ENCODE measurements around the gene TRIM45.

The TRIM45 gene

DNA sequence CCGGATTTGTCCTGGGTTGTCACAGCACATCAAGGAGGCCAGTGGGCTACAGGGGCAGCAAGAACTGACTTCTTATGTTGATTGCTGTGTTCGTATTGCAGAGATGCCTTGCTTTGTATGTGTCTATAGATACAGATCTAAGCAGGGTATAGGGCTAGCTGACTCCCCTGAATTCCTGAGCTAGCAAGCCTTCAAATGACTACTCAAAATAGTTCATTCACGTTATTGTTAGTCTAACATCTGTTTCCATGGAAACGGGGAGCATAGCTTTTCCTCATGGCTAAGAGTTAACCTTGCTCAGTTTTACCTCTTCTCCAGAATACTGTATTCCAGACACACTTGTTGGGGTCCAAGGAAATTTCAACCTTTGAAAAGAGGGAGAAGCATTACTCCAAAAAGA is 24.1 kb downstream of the TRIM45 start:
- no peak for DNase-seq

DNA sequence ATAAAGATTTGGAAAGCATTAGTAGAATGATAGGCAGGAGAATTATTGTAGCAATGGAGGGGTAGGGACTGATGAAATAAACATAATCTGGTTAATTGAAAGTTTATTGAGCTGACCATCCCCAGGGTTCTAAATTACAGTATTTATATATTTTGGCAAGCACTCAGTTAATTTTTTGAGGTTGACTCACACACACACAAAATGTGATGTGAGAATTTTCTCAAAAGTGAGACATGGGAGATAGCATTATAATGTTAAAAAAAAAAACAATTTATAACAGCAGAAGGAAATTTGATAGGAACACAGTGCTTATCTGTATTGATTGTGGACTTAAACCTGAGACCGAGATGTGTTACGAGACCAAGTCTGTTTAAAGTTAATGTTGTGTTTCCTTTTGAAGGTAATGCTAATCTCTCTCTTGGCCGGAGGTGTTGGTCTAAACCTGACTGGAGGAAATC is 24.6 kb downstream of the TRIM45 start:
- no peak for DNase-seq

DNA sequence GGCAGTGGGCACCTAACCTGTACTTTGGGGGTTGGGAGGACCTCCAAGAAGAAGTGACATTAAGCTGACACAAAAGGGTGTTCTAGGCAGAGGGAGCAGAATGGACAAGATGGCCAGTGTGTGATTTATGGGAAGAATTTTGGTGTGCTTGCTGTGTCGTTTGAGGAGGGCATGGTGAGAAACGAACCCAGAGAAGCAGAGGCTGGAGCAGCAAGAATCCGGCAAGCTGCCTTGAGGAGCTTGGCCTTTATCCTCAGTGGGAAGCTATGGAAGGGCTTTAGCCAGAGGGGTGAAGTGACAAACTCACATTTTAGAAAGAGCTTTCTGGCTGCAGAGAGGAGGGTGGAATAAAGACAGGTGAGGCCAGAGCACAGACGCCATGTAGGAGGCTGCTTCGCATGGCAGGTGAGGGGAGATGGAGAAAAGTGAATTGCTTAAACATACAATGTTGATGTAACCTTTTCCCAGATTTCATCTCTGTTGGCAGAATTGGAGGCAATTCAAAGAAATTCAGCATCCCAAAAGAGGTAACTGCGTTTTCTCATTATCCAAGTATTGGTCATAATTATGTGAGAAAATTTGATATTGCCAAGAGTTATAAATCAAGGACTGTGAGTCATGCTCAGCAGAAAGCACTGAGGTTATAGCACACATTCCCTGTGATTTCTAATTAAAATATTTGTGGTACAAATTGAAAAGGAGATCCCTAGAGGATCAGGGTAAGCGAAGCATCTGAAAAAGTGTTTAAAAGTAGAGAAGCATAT is 26.5 kb downstream of the TRIM45 start:
- no peak for DNase-seq

DNA sequence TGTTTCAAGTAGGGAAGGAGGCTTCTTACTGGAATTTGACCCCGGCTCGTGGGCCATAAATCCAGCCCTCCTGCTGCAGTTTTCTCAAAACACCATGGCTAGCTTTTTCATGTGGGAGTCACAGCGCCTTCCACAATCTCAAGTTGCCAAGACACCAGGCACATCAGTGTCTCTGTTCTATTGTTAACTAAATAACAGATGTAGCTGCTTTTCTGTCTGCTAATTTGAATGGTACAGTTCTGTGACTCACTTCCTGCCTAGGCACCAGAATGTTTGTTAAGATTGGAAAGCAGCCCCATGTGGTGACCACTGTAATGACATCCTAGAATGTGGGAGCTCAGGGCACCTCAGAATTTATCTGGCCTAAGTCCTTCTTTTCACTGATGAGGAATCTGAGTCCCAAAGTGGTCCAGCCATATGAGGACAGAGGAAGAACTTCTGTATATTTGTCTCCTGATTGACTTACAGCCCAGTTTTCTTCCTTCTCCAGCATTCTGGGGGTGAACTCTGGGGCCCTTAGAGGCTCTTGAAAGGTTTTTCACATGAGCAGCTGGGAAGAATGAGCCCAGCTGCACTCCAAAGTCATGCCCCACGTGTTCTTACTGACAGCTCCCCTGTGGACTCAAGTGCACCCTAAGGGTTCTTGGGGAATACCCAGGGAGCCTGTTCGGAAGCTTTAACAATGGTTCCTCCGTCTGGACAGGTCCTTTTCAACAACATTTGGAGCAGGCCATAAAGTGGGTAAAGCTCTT is 27.5 kb downstream of the TRIM45 start:
- no peak for DNase-seq

DNA sequence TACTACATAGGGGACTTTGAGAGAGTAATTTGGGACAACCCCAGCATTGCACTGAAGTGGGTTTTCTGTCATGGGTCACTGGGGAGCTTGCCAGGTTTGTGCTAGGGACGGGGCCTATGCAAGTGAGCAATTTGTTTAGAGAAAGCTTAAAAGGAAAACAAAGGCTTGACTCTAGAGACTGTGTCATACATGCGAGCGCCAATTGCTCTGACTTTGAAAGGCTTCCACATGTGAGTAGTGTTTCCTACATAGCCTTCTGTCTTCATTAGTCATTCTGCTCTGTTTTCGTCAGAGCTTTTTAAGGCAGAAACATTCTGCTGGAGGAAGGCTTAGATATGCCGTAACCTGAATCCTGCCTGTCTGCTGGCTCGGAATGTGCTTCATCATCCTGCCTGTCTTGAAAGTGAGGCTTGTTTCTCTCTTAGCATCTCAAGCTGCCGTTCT is 28.4 kb downstream of the TRIM45 start:
- peak; percentile 41 for DNase-seq

DNA sequence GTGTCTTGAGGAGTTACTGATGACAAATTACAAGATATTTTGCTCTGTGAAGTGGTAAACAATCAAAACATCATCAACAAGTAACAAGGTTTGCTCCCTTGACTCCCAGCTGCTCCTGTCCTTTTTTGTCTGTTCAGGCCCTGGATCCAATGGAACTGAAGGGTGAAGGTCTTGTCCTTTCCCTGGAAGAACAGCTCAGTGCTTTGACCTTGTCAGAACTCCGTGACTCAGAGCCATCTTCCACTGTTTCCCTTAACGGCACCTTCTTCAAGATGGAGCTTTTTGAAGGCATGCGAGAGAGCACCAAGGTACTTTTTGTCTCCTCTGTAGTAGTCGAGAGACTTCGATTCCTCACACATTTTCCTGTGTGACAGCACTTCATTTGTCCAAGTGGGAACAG is 29.0 kb downstream of the TRIM45 start:
- no peak for DNase-seq

DNA sequence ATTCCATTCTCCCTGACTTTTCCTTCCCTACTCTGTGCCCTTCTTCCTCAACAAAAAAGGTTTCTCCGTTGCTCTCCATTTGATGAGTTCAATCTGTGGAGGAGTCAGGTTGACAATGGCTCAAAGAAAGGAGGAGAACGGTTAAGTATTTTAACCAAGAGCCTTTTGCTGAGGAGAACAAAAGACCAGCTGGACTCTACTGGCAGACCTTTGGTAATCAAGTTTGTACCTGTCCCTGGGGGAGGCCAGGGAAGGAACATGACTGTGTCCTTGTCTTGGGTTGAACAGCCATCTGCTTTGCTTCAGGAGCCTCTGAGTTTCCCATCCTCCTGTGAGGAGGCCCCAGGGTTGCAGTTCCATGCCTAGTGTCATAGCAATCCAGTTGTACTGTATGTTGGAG is 31.6 kb downstream of the TRIM45 start:
- DNase-seq = no peak

DNA sequence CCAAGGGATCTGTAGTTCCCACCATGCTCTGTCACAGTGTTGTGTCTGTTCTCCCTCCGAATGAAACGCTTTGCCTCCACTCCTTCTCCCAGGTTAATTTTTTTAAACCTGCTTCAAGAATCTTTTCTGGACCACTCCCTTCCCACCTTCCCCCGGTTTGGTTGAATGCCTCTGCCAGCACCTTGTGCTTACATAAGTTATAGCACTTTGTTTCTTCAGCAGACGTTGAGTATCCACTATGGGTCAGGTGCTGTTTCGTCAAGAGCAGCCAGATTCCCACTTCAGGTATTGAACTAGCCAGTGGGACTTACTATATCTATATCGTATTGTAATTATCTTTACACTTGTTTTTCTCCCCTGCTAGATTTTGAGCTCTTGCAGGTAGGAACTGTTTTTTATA is 33.9 kb downstream of the TRIM45 start:
- DNase-seq = no peak

DNA sequence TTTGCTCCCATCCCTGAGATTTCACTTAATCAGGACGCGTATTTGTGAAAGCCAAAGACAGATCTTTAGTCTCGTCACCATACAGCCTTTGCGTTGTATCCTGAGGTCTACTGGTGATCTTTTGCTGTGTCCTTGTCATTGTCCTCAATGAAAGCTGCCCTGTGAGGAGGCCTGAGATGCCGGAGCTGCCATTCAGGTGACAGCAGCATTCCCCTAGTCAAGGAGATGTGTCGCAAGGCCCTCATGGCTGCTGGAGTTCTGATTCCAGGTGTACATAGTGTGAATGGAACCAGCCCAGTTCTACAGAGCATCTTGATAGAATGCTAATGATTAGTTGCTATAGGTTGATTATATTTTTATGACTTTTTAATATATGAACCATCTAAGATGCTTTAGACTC is 37.3 kb downstream of the TRIM45 start:
- DNase-seq = no peak

DNA sequence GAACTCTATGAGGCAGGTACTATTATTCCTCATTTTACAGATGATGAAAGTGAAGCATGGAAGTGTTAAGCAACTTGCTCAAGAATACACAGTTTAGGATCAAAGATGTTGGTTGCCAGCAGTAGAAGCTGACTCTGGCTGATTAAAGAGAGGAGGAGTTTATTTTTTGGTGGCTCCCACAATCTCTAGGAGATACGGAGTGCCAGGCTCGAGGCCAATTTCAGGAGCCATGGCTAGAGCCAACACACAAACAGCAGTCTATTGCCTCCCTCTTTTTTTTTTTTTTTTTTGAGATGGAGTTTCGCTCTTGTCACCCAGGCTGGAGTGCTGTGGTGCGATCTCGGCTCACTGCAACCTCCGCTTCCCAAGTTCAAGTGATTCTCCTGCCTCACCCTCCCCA is 41.8 kb downstream of the TRIM45 start:
- no peak for DNase-seq

DNA sequence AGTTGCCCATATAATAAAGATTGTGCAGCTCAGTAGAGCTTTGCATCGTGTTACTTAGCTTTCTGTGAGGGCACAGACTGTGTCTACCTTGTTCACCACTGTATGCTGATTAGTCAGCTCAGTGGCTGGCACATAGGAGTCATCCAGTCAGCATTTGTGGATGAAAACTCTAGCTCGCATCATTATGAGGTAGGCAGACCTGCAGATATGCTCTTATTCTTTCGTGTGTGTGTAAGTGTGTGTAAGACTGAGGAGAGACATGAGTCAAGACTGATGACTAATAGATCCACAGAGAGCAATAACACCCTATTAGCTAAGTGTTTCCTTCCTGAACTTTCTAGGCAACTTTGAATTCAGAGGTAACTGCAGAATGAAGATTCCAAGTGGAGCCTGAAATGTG is 44.3 kb downstream of the TRIM45 start:
- no peak for DNase-seq

DNA sequence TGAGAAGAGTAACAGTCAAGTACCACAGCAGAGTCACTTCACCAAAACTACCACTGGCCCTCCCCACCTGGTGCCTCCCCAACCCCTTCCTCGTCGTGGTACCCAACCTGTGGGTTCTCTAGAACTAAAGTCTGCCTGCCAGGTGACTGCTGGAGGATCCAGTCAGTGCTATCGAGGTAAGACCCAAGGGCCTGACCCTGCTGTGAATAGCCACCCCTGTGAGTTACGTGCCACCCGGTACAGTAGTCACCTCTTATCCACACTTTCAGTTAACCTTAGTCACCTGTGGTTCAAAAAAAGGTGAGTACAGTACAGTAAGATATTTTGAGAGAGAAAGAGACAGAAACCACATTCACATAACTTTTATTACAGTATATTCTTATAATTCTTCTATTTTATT is 44.9 kb downstream of the TRIM45 start:
- DNase-seq = no peak

DNA sequence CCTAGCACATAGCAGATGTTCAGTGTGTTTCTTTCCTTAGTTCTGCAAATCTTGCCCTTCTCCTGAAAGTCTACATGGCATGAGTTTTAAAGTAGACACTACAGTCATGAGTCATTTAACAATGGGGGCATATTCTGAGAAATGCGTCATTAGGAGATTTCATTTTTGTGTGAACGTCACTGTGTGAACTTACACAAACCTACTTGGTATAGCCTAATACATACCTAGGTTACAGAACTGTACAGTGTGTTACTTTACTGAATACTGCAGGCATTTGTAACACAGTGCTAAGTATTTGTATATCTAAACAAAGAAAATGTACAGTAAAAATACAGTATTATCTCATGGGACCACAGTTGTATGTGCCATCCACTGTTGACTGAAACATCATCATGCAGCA is 51.4 kb downstream of the TRIM45 start:
- no peak for DNase-seq

DNA sequence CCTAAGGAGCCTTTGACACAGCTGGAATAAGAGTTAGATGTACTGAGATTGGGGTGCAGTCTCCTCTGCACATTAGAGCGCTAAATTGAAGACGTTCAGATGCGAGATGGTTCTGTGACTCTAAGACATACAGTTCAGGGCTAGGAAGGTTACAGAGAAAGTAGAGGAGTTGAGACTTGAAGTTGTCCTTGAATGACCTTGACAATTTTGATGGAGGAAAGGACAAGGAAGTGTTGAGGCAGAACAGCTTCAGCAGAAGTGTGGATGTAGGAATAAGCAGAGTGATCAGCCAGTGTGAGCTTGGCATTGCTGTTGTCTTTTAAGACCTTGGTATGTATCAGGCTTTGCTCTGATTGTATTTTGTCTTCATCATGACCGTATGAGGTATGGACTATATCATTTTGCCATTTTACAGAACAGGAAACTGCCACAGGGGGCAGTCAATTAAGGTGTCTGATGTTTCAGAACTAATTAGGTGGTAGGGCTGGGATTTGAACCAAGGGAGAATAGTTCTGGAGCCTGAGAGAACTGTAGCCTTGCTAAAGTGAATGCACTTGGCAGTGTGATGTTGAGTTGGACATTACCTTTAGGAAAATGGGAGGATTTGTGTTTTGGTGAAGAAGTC is 52.2 kb downstream of the TRIM45 start:
- no peak for DNase-seq

DNA sequence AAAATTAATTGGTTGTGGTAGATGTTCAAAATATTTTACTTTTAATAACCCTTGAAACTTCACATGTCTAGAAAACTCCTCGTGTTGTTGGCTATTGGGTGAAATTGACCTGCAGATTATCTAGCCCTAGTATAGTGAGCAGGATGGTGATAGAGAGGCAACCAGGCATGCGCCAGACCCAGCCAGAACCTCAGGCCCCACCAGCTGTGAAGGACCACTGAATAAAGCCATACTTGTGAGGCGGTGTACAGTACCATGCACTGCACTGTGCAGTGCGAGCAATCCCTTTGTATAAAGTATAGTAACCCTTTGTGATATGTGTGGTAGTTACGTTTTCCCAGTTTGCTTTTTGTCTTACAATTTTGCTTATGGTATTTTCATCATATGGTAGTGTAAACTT is 53.0 kb downstream of the TRIM45 start:
- no peak for DNase-seq

DNA sequence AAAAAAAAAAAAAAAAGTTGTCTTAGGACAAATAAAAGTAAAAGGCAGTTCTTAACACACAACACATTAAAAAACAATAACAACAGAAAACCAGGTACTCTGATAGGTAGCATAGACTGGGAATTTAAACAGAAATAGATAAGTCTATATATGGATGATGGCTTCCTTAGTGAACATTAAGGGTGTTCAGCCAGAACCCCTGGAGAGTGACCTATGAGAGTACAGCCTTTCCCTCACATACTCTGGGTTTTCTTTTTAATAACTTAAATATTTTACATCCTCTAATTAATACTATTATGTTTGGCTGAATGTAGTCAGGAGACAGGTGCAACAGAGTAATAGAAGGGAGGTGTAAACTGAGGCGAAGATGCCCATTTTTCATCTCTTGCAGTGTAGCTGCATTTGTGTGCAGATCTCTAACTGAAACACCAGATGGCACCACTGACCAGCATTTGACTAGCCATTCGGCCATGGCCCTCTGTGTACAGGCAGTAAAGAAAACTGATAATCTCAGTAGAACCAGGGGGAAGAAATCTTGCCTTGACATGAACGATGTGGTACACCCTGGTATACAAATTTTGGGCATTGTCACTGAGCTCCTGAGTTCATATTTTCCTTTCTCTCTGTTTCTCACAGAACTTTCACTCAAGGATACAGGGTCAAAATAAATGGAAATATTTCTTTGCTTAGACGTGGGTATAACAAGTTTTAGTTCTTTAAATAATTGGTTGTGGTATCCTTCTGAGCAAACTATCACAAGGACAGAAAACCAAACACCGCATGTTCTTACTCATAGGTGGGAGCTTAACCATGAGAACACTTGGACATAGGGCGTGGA is 53.8 kb downstream of the TRIM45 start:
- peak; percentile 49 for DNase-seq

DNA sequence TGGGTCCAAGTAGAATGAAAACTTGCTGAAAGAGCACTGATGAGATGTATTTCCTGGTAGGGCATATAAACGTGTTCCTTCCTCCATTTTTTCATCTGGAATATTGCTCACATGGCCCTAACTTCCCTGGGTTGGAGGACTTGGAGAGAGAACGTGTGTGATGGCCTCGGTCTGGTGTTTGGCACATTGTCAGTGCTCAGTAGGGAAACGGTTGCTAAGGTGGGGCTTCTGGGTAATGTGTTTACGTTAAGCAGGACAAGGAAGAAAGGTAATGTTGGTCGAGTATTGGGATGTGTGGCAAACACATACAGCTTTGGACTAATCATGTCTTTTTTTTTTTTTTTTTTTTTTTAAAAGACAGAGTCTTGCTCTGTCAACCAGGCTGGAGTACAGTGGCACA is 55.2 kb downstream of the TRIM45 start:
- DNase-seq = no peak

DNA sequence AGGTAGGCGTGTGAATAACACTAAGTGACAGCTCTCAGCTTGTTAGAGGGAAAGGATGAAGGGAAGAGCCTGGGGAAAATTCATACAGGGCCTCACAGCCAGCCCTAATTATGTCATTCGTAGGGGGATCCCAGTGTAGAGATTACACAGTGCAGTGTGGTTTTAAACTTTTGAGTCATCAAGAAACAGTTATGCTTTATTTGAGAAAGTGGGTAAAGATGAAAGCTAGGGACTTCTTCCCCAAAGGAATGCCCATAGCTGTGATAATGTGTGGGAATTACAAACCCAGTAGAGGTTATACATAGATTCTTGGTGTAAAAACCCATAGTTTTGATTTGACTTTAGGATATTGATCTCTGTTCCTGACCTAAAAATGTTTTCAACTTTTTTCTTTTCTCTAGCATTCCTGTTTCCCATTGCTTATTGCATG is 59.5 kb downstream of the TRIM45 start:
- DNase-seq = no peak

Measured in right hindlimb (tissue), 1 donor.